ENCODE data around the gene POMGNT2. TPM values are rescaled to one million over a fixed set of nuclear protein-coding genes. Genes with fewer than 3 reads are reported as not detected.

POMGNT2 gene
- total and polyA plus RNA-seq, 2 of the 8 experiments (the other 6 are each of a cell fraction or from before 2014, with no cell fraction given), result 13.6 to 35.7 TPM

DNA sequence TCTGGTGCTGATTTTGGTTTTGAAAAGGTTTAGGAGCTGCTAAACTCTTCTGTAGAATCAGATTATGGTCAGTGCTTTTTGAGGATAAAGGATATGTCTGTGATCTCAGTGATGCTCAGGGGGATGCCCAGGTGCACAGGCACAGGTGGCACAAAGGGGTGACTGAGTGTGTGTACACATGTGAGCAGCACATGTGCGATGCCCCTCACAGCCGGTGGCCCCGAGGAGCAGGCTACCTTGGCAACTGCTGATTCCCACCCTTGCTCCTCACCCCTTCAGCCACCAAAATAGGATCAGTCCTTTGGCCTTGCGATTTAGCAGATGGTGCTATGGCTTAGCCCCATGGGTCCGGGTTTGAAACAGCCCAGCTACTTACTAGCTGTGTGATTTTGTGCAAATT, 51.1 kb downstream of the POMGNT2 start:
- Histone ChIP-seq H3K4ac (replicated peaks; ENCODE audit: insufficient read length, low read depth, low read length) (no peak overlapping the region), H2AFZ (ENCODE audit: low read length) (no peak overlapping the region), H4K8ac (ENCODE audit: extremely low read depth, insufficient read depth, low read length) (no peak overlapping the region), H3K9me3 (ENCODE audit: insufficient read depth in 2 of 2, low read depth in 1 of 2, low read length in 1 of 2) (peaks cover 0 to 2% of the 10 kb centered on the region in 2 experiments; a peak in 1 of 4 replicates), H2BK20ac (ENCODE audit: low read length) (no peak overlapping the region), H2BK120ac (replicated peaks; ENCODE audit: low read depth, low read length) (no peak overlapping the region), H3K14ac (ENCODE audit: insufficient read length) (no peak overlapping the region), H3K23ac (ENCODE audit: insufficient read length) (no peak overlapping the region), H4K91ac (replicated peaks; ENCODE audit: insufficient read length, low read length) (no peak overlapping the region), H2AK5ac (ENCODE audit: low read depth, low read length) (no peak overlapping the region), H2BK5ac (ENCODE audit: low read depth, low read length) (no peak overlapping the region), H2BK15ac (ENCODE audit: low read length) (no peak overlapping the region), H3K27me3 (replicated peaks in 1 of 4; ENCODE audit: control insufficient read depth in 3 of 4, extremely low read depth in 1 of 4, insufficient read depth in 3 of 4, low read length in 3 of 4) (no peaks in the 10 kb centered on the region; a peak in 1 of 7 replicates), H3K56ac (replicated peaks; ENCODE audit: insufficient read length, low read depth, low read length) (no peak overlapping the region), H3K27ac (ENCODE audit: low read depth, low read length) (no peak overlapping the region), H3K9ac (replicated peaks in 1 of 4; ENCODE audit: extremely low read depth in 1 of 4, low read depth in 3 of 4, low read length in 3 of 4) (no peak overlapping the region), H2BK12ac (ENCODE audit: low read depth, low read length) (no peak overlapping the region), H3K4me2 (ENCODE audit: insufficient read depth in 1 of 2, low read depth in 2 of 2, low read length in 2 of 2) (no peak overlapping the region), H4K5ac (ENCODE audit: insufficient read length, low read depth, low read length) (no peak overlapping the region), H3K4me1 (replicated peaks in 1 of 4; ENCODE audit: control insufficient read depth in 3 of 4, insufficient read depth in 4 of 4, low read length in 3 of 4) (no peaks in the 10 kb centered on the region; a peak in 2 of 7 replicates), H3K79me1 (ENCODE audit: low read depth, low read length) (no peaks in the 10 kb centered on the region), H4K20me1 (replicated peaks in 1 of 2; ENCODE audit: control insufficient read depth in 1 of 2, insufficient read depth in 2 of 2, low read length in 2 of 2) (no peaks in the 10 kb centered on the region), H3K23me2 (ENCODE audit: low read depth, low read length) (no peaks in the 10 kb centered on the region), H3K36me3 (ENCODE audit: control insufficient read depth in 2 of 4, insufficient read depth in 4 of 4, low read length in 3 of 4) (no peaks in the 10 kb centered on the region; a peak in 2 of 8 replicates), H3K79me2 (ENCODE audit: control insufficient read depth in 1 of 2, insufficient read depth in 2 of 2, low read length in 2 of 2) (no peaks in the 10 kb centered on the region), H3K4me3 (ENCODE audit: extremely low read depth in 1 of 4, insufficient read depth in 2 of 4, low read depth in 3 of 4, low read length in 4 of 4) (no peak overlapping the region), H3K18ac (ENCODE audit: extremely low read depth, low read length) (no peak overlapping the region)
- DNase-seq (ENCODE audit: low read depth in 1 of 2, low spot score in 2 of 2) (no peak), FAIRE-seq (no peak)
- CTCF ChIA-PET (ENCODE audit: partially characterized antibody), result interaction anchor here (3.4 kb wide), 1 partner anchor 93 kb away, joined by 19 read pairs; no protein-coding TSS in a partner anchor
- POLR2A ChIA-PET (ENCODE audit: partially characterized antibody), result interaction anchor here (0.7 kb wide), 1 partner anchor 83 kb away, joined by 3 read pairs; no protein-coding TSS in a partner anchor
- TF ChIP-seq CEBPB (IDR thresholded peaks at IDR 0.05; ENCODE audit: low read depth, low read length) (no peak), CBX5 (IDR thresholded peaks at IDR 0.05; ENCODE audit: low read depth, low read length) (no peak), SAP30 (IDR thresholded peaks at IDR 0.05; ENCODE audit: insufficient read depth, insufficient replicate concordance, low read length) (no peak), CBX8 (IDR thresholded peaks at IDR 0.05; ENCODE audit: borderline replicate concordance, low read depth, low read length) (no peak), YY1 (IDR thresholded peaks at IDR 0.05; ENCODE audit: low read depth, low read length) (no peak), JUND (IDR thresholded peaks at IDR 0.05; ENCODE audit: low read length) (no peak), HDAC6 (IDR thresholded peaks at IDR 0.05; ENCODE audit: low read depth, low read length) (no peak)
- TF ChIP-seq, protein P1, sequence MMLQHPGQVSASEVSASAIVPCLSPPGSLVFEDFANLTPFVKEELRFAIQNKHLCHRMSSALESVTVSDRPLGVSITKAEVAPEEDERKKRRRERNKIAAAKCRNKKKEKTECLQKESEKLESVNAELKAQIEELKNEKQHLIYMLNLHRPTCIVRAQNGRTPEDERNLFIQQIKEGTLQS (IDR thresholded peaks at IDR 0.05; ENCODE audit: insufficient read depth, low read depth, low read length), result no peak
- TF ChIP-seq, protein P2, sequence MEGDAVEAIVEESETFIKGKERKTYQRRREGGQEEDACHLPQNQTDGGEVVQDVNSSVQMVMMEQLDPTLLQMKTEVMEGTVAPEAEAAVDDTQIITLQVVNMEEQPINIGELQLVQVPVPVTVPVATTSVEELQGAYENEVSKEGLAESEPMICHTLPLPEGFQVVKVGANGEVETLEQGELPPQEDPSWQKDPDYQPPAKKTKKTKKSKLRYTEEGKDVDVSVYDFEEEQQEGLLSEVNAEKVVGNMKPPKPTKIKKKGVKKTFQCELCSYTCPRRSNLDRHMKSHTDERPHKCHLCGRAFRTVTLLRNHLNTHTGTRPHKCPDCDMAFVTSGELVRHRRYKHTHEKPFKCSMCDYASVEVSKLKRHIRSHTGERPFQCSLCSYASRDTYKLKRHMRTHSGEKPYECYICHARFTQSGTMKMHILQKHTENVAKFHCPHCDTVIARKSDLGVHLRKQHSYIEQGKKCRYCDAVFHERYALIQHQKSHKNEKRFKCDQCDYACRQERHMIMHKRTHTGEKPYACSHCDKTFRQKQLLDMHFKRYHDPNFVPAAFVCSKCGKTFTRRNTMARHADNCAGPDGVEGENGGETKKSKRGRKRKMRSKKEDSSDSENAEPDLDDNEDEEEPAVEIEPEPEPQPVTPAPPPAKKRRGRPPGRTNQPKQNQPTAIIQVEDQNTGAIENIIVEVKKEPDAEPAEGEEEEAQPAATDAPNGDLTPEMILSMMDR (IDR thresholded peaks at IDR 0.05; ENCODE audit: control extremely low read depth in 1 of 3, insufficient read depth in 1 of 3, low read depth in 1 of 3, low read length in 3 of 3), result no peak
- 88% methylated on average over 5 of the region's 5 CpGs; no CpG with 5 or more reads in 1 of the 2 experiments for WGBS, 2 experiments (ENCODE audit: extremely low coverage in 1 of 2, insufficient coverage in 1 of 2, insufficient read length in 1 of 2, insufficient replicate concordance in 2 of 2, low coverage in 1 of 2, low lambda C conversion rate in 2 of 2, missing lambda C conversion rate in 1 of 2)
